ENCODE measurements around the gene SLC5A3.

DNA sequence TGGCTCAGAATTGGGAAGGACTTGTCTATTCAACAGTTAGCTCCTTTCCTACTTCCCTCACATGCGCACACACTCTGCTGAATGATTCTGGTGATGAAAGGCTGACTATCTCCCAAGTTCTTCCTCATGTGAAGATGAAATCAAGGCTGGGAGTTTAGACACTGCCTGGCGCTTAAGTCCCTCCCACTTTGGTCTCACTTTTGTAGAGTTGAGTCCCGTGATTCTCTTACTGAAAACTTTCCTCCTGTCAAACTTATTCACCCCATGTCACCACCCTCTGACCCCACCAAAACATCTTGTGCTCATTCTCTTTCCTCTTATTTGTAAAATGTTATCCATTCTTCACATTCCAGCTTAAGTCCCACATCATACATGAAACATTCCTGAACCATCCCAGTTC is 8.4 kb upstream of the SLC5A3 start:
- TF ChIP-seq, protein P1, sequence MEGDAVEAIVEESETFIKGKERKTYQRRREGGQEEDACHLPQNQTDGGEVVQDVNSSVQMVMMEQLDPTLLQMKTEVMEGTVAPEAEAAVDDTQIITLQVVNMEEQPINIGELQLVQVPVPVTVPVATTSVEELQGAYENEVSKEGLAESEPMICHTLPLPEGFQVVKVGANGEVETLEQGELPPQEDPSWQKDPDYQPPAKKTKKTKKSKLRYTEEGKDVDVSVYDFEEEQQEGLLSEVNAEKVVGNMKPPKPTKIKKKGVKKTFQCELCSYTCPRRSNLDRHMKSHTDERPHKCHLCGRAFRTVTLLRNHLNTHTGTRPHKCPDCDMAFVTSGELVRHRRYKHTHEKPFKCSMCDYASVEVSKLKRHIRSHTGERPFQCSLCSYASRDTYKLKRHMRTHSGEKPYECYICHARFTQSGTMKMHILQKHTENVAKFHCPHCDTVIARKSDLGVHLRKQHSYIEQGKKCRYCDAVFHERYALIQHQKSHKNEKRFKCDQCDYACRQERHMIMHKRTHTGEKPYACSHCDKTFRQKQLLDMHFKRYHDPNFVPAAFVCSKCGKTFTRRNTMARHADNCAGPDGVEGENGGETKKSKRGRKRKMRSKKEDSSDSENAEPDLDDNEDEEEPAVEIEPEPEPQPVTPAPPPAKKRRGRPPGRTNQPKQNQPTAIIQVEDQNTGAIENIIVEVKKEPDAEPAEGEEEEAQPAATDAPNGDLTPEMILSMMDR (IDR thresholded peaks at IDR 0.05) = no peak
- no peak for TF ChIP-seq EZH2 (IDR thresholded peaks at IDR 0.05; ENCODE audit: borderline replicate concordance, insufficient read depth, low read depth, low read length, poor library complexity, severe bottlenecking)

Data from B cell (primary cell).